ENCODE measurements around the gene FRYL.

The FRYL gene

GRCh38 chr4:48781968-48782367, 1.9 kb upstream of the FRYL start:
- DNase-seq (ENCODE audit: low read depth), result no peak
- H3K4me3 ChIP-seq (replicated peaks; ENCODE audit: low read depth, low read length), result no peak overlapping the region
- TF ChIP-seq CTCF (IDR thresholded peaks at IDR 0.05; ENCODE audit: low read length, missing control alignments), result no peak

GRCh38 chr4:48780865-48781214, 761 bp upstream of the FRYL start:
- peak; percentile 56 for DNase-seq (ENCODE audit: low read depth)
- peak overlapping the region; percentile 79 for H3K4me3 ChIP-seq (replicated peaks; ENCODE audit: low read depth, low read length)
- TF ChIP-seq CTCF (IDR thresholded peaks at IDR 0.05; ENCODE audit: low read length, missing control alignments), result no peak

GRCh38 chr4:48779095-48779997, 733 bp downstream of the FRYL start:
- TF ChIP-seq CTCF (IDR thresholded peaks at IDR 0.05; ENCODE audit: low read length, missing control alignments), result no peak
- DNase-seq (ENCODE audit: low read depth), result peak; percentile 58
- peak overlapping the region; percentile 95 for H3K4me3 ChIP-seq (replicated peaks; ENCODE audit: low read depth, low read length)

- H3K4me3 ChIP-seq (replicated peaks; ENCODE audit: low read depth, low read length), result peak overlapping the region; percentile 95
- peak; percentile 63 for DNase-seq (ENCODE audit: low read depth)
- no peak for TF ChIP-seq CTCF (IDR thresholded peaks at IDR 0.05; ENCODE audit: low read length, missing control alignments)
Observed at GRCh38 chr4:48778431-48779094, 1.5 kb downstream of the FRYL start.

- peak overlapping the region; percentile 95 for H3K4me3 ChIP-seq (replicated peaks; ENCODE audit: low read depth, low read length)
- no peak for TF ChIP-seq CTCF (IDR thresholded peaks at IDR 0.05; ENCODE audit: low read length, missing control alignments)
- DNase-seq (ENCODE audit: low read depth), result no peak
Observed at GRCh38 chr4:48777739-48778138, 2.3 kb downstream of the FRYL start.

- no peak for TF ChIP-seq CTCF (IDR thresholded peaks at IDR 0.05; ENCODE audit: low read length, missing control alignments)
- no peak overlapping the region for H3K4me3 ChIP-seq (replicated peaks; ENCODE audit: low read depth, low read length)
- no peak for DNase-seq (ENCODE audit: low read depth)
Observed at GRCh38 chr4:48774760-48775710, 5.0 kb downstream of the FRYL start.

Measured in fibroblast of pulmonary artery (primary cell).